Activated CD8-positive, alpha-beta T cell treated with anti-CD3 and anti-CD28 coated beads for 36 hours (primary cell): ENCODE data around the gene CACNA2D3. TPM values are rescaled to one million over a fixed set of nuclear protein-coding genes. Genes with fewer than 3 reads are reported as not detected.

Experiments
- ATAC-seq: fragments of 200-7000 bp; cut with Tn5 transposase; one replicate; pipeline ENCODE4 v1.10.0; 2021; ENCODE audit warnings: mild to moderate bottlenecking, moderate library complexity
- CTCF ChIA-PET: fragments of 350-600 bp; sonication (Branson Sonifier 250); formaldehyde crosslinking; loops from one replicate; lab custom pipeline; 2021; ENCODE audit warnings: antibody characterized with exemption; lab: Charles Lee
- POLR2A ChIA-PET: fragments of 350-600 bp; sonication (Branson Sonifier 250); formaldehyde crosslinking; loops from one replicate; lab custom pipeline; 2021; ENCODE audit warnings: antibody characterized with exemption; lab: Charles Lee
- DNase-seq: peaks from one replicate; pipeline ENCODE4 v3.0.0-alpha.2; 2020
- H3K27ac Mint-ChIP-seq: one replicate; pipeline ENCODE4 v1.8.0; 2021; ENCODE audit warnings: mild to moderate bottlenecking, mixed read lengths
- H3K27me3 Mint-ChIP-seq: one replicate; pipeline ENCODE4 v1.8.0; 2021; ENCODE audit warnings: mixed read lengths
- H3K36me3 Mint-ChIP-seq: one replicate; pipeline ENCODE4 v1.8.0; 2021; ENCODE audit warnings: low read depth, mixed read lengths
- H3K4me1 Mint-ChIP-seq: one replicate; pipeline ENCODE4 v1.8.0; 2021; ENCODE audit warnings: low read depth, mixed read lengths
- H3K4me3 Mint-ChIP-seq: one replicate; pipeline ENCODE4 v1.8.0; 2021; ENCODE audit warnings: mild to moderate bottlenecking, moderate library complexity, mixed read lengths
- H3K9me3 Mint-ChIP-seq: one replicate; pipeline ENCODE4 v1.8.0; 2021; ENCODE audit warnings: mixed read lengths
- CTCF ChIP-seq: fragments of 200-600 bp; IDR thresholded peaks from one replicate; pipeline ENCODE4 v1.8.0; 2022; ENCODE audit warnings: antibody characterized with exemption, mild to moderate bottlenecking
- intact Hi-C: fragments of 100-400 bp; cut with micrococcal nuclease; formaldehyde crosslinking; loops from one replicate; pipeline ENCODE4 v1.10.0; 2022
- total RNA-seq, 2 experiments: library from RNA; stranded (reverse); gene quantifications; one replicate each; pipeline ENCODE4 v1.2.3, GENCODE V29; 2021

Gene CACNA2D3
- total RNA-seq, 2 experiments from 2014 or later: not detected

GRCh38 chr3:54519493-54519892, 397.1 kb downstream of the CACNA2D3 start:
- Mint-ChIP-seq H3K4me3 (no peak overlapping the region), H3K9me3 (peaks cover 9% of the 10 kb centered on the region), H3K36me3 (no peaks in the 10 kb centered on the region), H3K27me3 (no peaks in the 10 kb centered on the region), H3K27ac (no peak overlapping the region), H3K4me1 (no peaks in the 10 kb centered on the region)
- CTCF ChIA-PET: no interaction called here
- POLR2A ChIA-PET: no interaction called here
- DNase-seq (no peak), ATAC-seq (no peak)
- TF ChIP-seq CTCF: no peak
- intact Hi-C loops: no loop called here

- Mint-ChIP-seq H3K27me3 (no peaks in the 10 kb centered on the region), H3K27ac (no peak overlapping the region), H3K4me1 (no peaks in the 10 kb centered on the region), H3K9me3 (peaks cover 9% of the 10 kb centered on the region), H3K4me3 (no peak overlapping the region), H3K36me3 (no peaks in the 10 kb centered on the region)
- no peak for ATAC-seq
- CTCF ChIA-PET: no interaction called here
- intact Hi-C loops: no loop called here
- POLR2A ChIA-PET: no interaction called here
- DNase-seq: no peak
- TF ChIP-seq CTCF: no peak
Measured at GRCh38 chr3:54520060-54520459, 397.7 kb downstream of the CACNA2D3 start.

- no peak overlapping the region for H3K27ac Mint-ChIP-seq
- intact Hi-C loops: no loop called here
- no peak for TF ChIP-seq CTCF
- peaks cover 14% of the 10 kb centered on the region for H3K9me3 Mint-ChIP-seq
- CTCF ChIA-PET: no interaction called here
- DNase-seq (no peak), ATAC-seq (no peak)
- H3K4me1 Mint-ChIP-seq: no peaks in the 10 kb centered on the region
- H3K36me3 Mint-ChIP-seq: no peaks in the 10 kb centered on the region
- POLR2A ChIA-PET: no interaction called here
- no peaks in the 10 kb centered on the region for H3K27me3 Mint-ChIP-seq
- no peak overlapping the region for H3K4me3 Mint-ChIP-seq
Measured at GRCh38 chr3:54527521-54527920, 405.2 kb downstream of the CACNA2D3 start.

DNA sequence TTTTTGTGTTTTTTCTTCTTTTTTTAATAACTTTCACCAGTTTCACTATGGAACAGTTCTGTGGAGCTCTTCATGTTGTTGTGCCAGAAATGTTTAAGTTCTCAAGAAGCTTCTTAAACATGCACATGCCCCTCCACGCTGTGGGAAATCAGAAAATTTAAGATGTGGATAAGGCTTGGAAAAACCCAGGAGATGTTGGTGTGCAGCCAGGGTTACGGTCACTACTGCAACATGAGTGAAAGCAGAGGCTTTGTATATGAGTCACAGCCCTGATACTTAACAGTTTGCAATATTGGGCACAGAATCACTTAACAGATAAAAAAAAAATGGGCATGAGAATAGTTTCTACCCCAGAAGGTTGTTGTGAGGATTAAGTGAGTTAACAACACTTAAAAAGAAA, 405.6 kb downstream of the CACNA2D3 start:
- ChIA-PET CTCF (no interaction called here), POLR2A (no interaction called here)
- DNase-seq: no peak
- intact Hi-C loops: no loop called here
- no peaks in the 10 kb centered on the region for H3K4me1 Mint-ChIP-seq
- peaks cover 14% of the 10 kb centered on the region for H3K9me3 Mint-ChIP-seq
- no peaks in the 10 kb centered on the region for H3K27me3 Mint-ChIP-seq
- no peak for TF ChIP-seq CTCF
- no peak overlapping the region for H3K27ac Mint-ChIP-seq
- no peak overlapping the region for H3K4me3 Mint-ChIP-seq
- ATAC-seq: no peak
- no peaks in the 10 kb centered on the region for H3K36me3 Mint-ChIP-seq

DNA sequence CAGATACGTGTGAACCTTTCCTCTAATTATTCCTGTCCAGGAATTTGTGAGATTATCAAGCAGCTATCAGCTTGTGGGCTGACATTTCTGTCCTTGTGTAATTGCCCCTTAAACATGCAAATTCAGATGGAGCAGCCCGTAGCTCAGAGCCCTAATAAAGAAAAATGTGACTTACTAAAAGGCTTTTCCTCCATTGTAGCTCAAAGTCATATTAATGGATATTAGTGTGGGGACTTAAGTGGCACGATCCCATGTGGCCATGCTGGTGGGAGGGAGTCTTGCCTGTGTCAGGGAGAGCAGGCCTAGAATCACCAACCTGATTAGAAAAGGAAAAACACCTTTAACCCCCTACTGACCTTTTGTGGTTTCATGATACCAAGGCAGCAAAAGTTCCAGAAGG, 406.3 kb downstream of the CACNA2D3 start:
- H3K36me3 Mint-ChIP-seq: no peaks in the 10 kb centered on the region
- H3K4me3 Mint-ChIP-seq: no peak overlapping the region
- H3K27me3 Mint-ChIP-seq: no peaks in the 10 kb centered on the region
- no peak for TF ChIP-seq CTCF
- POLR2A ChIA-PET: no interaction called here
- H3K27ac Mint-ChIP-seq: no peak overlapping the region
- intact Hi-C loops: no loop called here
- peaks cover 14% of the 10 kb centered on the region for H3K9me3 Mint-ChIP-seq
- no peak for DNase-seq
- CTCF ChIA-PET: no interaction called here
- no peak for ATAC-seq
- no peaks in the 10 kb centered on the region for H3K4me1 Mint-ChIP-seq
